Measurements from ENCODE around the gene OTOP3. TPM values are rescaled to one million over a fixed set of nuclear protein-coding genes. Genes with fewer than 3 reads are reported as not detected.

OTOP3 gene
- polyA plus RNA-seq, 3 donors = not detected

- Mint-ChIP-seq H3K27ac (peak overlapping the region in 1 of 7 donors; percentile 17), H3K36me3 (peaks cover 0 to 2% of the 10 kb centered on the region in 2 donors), H3K27me3 (ENCODE audit: low read depth in 3 of 3) (peaks cover 62 to 82% (median 75%) of the 10 kb centered on the region in 3 donors), H3K4me1 (peaks cover 16% of the 10 kb centered on the region), H3K9me3 (peaks cover 0 to 12% (median 3%) of the 10 kb centered on the region in 7 donors), H3K4me3 (peak overlapping the region in 1 of 2 donors; percentile 31)
- no peaks in the 10 kb centered on the region for H3K36me3 ChIP-seq (replicated peaks in 1 of 2; ENCODE audit: control insufficient read depth in 1 of 2, insufficient read depth in 2 of 2, low read length in 2 of 2)
- intact Hi-C loops (cut with micrococcal nuclease) = loop anchor here in 1 of 2 donors (10.0 kb wide), 1 partner anchor 55 kb away; no protein-coding TSS in a partner anchor
- no peak overlapping the region for H3K4me3 ChIP-seq (replicated peaks in 1 of 3; ENCODE audit: low read depth in 2 of 3, low read length in 3 of 3)
- WGBS (ENCODE audit: insufficient coverage) = 80% methylated on average over 11 of the region's 17 CpGs
- no peaks in the 10 kb centered on the region for H3K79me2 ChIP-seq (ENCODE audit: insufficient read depth, low read length)
- H3K9ac ChIP-seq (ENCODE audit: insufficient read depth, low read length, poor library complexity, severe bottlenecking) = no peak overlapping the region
- no peak overlapping the region for H3K27ac ChIP-seq (ENCODE audit: low read depth in 1 of 2, low read length in 2 of 2)
- no peaks in the 10 kb centered on the region for H4K20me1 ChIP-seq (ENCODE audit: insufficient read depth, low read length)
- TF ChIP-seq, protein P1, sequence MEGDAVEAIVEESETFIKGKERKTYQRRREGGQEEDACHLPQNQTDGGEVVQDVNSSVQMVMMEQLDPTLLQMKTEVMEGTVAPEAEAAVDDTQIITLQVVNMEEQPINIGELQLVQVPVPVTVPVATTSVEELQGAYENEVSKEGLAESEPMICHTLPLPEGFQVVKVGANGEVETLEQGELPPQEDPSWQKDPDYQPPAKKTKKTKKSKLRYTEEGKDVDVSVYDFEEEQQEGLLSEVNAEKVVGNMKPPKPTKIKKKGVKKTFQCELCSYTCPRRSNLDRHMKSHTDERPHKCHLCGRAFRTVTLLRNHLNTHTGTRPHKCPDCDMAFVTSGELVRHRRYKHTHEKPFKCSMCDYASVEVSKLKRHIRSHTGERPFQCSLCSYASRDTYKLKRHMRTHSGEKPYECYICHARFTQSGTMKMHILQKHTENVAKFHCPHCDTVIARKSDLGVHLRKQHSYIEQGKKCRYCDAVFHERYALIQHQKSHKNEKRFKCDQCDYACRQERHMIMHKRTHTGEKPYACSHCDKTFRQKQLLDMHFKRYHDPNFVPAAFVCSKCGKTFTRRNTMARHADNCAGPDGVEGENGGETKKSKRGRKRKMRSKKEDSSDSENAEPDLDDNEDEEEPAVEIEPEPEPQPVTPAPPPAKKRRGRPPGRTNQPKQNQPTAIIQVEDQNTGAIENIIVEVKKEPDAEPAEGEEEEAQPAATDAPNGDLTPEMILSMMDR (IDR thresholded peaks at IDR 0.05) = no peak
- peaks cover 13 to 17% of the 10 kb centered on the region in 2 donors for H3K4me1 ChIP-seq (ENCODE audit: control insufficient read depth in 1 of 2, insufficient read depth in 2 of 2, low read length in 2 of 2)
- H3K9me3 ChIP-seq (replicated peaks in 1 of 2; ENCODE audit: control insufficient read depth in 1 of 2, insufficient read depth in 1 of 2, low read length in 2 of 2) = no peaks in the 10 kb centered on the region
- H3K27me3 ChIP-seq (ENCODE audit: control insufficient read depth in 2 of 2, insufficient read depth in 2 of 2, low read length in 2 of 2) = peaks cover 23 to 51% of the 10 kb centered on the region in 2 donors
- no peak overlapping the region for H2AFZ ChIP-seq (ENCODE audit: insufficient read depth, low read depth, low read length, poor library complexity, severe bottlenecking)
- no peak for DNase-seq
- H3K4me2 ChIP-seq (replicated peaks; ENCODE audit: extremely low read depth, low read length, poor library complexity, severe bottlenecking) = no peak overlapping the region
Observed at GRCh38 chr17:74979408-74980146, 43.9 kb downstream of the OTOP3 start.

GRCh38 chr17:74981318-74981978 lies 45.8 kb downstream of the OTOP3 start:
- Histone ChIP-seq H3K4me3 (replicated peaks in 1 of 3; ENCODE audit: low read depth in 2 of 3, low read length in 3 of 3) (peak overlapping the region; percentile 24 to 76 (median 27)), H3K79me2 (ENCODE audit: insufficient read depth, low read length) (no peaks in the 10 kb centered on the region), H2AFZ (ENCODE audit: insufficient read depth, low read depth, low read length, poor library complexity, severe bottlenecking) (peak overlapping the region; percentile 85), H4K20me1 (ENCODE audit: insufficient read depth, low read length) (no peaks in the 10 kb centered on the region), H3K4me2 (replicated peaks; ENCODE audit: extremely low read depth, low read length, poor library complexity, severe bottlenecking) (peak overlapping the region; percentile 77), H3K9ac (ENCODE audit: insufficient read depth, low read length, poor library complexity, severe bottlenecking) (peak overlapping the region; percentile 34), H3K4me1 (ENCODE audit: control insufficient read depth in 1 of 2, insufficient read depth in 2 of 2, low read length in 2 of 2) (peaks cover 23 to 27% of the 10 kb centered on the region in 2 donors), H3K9me3 (replicated peaks in 1 of 2; ENCODE audit: control insufficient read depth in 1 of 2, insufficient read depth in 1 of 2, low read length in 2 of 2) (no peaks in the 10 kb centered on the region), H3K27me3 (ENCODE audit: control insufficient read depth in 2 of 2, insufficient read depth in 2 of 2, low read length in 2 of 2) (peaks cover 21 to 55% of the 10 kb centered on the region in 2 donors), H3K36me3 (replicated peaks in 1 of 2; ENCODE audit: control insufficient read depth in 1 of 2, insufficient read depth in 2 of 2, low read length in 2 of 2) (no peaks in the 10 kb centered on the region), H3K27ac (ENCODE audit: low read depth in 1 of 2, low read length in 2 of 2) (no peak overlapping the region)
- DNase-seq = no peak
- Mint-ChIP-seq H3K27ac (peak overlapping the region in 4 of 7 donors; percentile 21 to 81 (median 30)), H3K27me3 (ENCODE audit: low read depth in 3 of 3) (peaks cover 59 to 73% (median 72%) of the 10 kb centered on the region in 3 donors), H3K36me3 (peaks cover 0 to 2% of the 10 kb centered on the region in 2 donors), H3K4me1 (peaks cover 25% of the 10 kb centered on the region), H3K4me3 (peak overlapping the region; percentile 79 to 92), H3K9me3 (peaks cover 0 to 12% (median 3%) of the 10 kb centered on the region in 7 donors)
- WGBS (ENCODE audit: insufficient coverage) = 66% methylated on average over 5 of the region's 16 CpGs
- intact Hi-C loops (cut with micrococcal nuclease) = loop anchor here in 1 of 2 donors (10.0 kb wide), 1 partner anchor 53 kb away; no protein-coding TSS in a partner anchor
- TF ChIP-seq, protein P1 (IDR thresholded peaks at IDR 0.05) = no peak

All from CD14-positive monocyte (primary cell).